Measurements from ENCODE around the gene PDSS2. TPM values are rescaled to one million over a fixed set of nuclear protein-coding genes. Genes with fewer than 3 reads are reported as not detected.

The PDSS2 gene
- total and polyA plus RNA-seq, 2 of the 4 experiments (the other 2 are of a cell fraction) = 8.6 to 9.2 TPM

DNA sequence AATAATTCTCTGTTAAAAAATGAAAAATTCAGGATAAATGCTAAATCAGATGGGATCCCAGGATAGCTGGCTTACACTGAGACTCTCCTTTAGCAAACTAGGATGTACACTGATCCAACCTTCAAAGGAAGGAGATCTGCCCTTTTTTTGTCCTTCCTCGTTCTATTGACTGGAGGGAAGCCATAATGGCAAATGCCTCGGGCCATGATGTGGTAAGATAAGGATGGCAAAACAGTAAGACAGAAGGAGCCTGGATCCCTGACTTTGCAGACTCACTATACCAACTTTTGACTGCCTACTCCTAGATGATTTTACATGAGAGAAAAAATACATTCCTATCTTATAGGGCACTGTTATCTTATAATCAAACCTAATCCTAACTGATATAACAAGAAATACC, 187.1 kb downstream of the PDSS2 start:
- peaks cover 0 to 3% of the 10 kb centered on the region in 2 experiments; a peak in 1 of 4 replicates for H3K79me1 ChIP-seq (ENCODE audit: low read depth in 1 of 2, low read length in 2 of 2)
- H2AK9ac ChIP-seq (replicated peaks; ENCODE audit: low read depth, low read length, poor library complexity) = no peak overlapping the region
- in situ Hi-C loops (cut with MboI; ENCODE audit: low sequenced_read_pairs) (no loop called here), intact Hi-C loops (cut with micrococcal nuclease) (no loop called here), dilution Hi-C loops (cut with HindIII; ENCODE audit: low sequenced_read_pairs, unreplicated experiment) (no loop called here)
- no CpG with 5 or more reads among the region's 2 CpGs for WGBS, 2 experiments (ENCODE audit: extremely low coverage in 2 of 2, insufficient read length in 1 of 2)
- H2BK5ac ChIP-seq (ENCODE audit: low read depth, low read length, poor library complexity, severe bottlenecking) = no peak overlapping the region
- H3K9me1 ChIP-seq (ENCODE audit: insufficient read depth, low read length) = peaks cover 3% of the 10 kb centered on the region; the same call in 1 of the 2 replicates
- DNase-seq (no peak), ATAC-seq (ENCODE audit: low read depth) (no peak)
- no peak overlapping the region for H3K18ac ChIP-seq (ENCODE audit: low read depth, low read length)
- no peak overlapping the region for H3K14ac ChIP-seq (replicated peaks; ENCODE audit: low read depth, low read length)
- no peaks in the 10 kb centered on the region for H3K4me1 ChIP-seq (ENCODE audit: control insufficient read depth, insufficient read depth, low read length)
- H4K91ac ChIP-seq (ENCODE audit: insufficient read depth, low read depth, low read length) = no peak overlapping the region
- H4K5ac ChIP-seq (ENCODE audit: low read depth, low read length) = no peak overlapping the region
- no peak overlapping the region for H2BK15ac ChIP-seq (ENCODE audit: low read depth, low read length)
- CTCF ChIA-PET = no interaction called here
- H3K9ac ChIP-seq (ENCODE audit: low read depth, low read length) = no peak overlapping the region
- H3K4me3 ChIP-seq (ENCODE audit: insufficient read depth, low read depth, low read length) = no peak overlapping the region
- no peak overlapping the region for H3K4me2 ChIP-seq (ENCODE audit: low read depth, low read length)
- H3K27ac ChIP-seq (ENCODE audit: insufficient read depth, low read length) = no peak overlapping the region
- H2BK20ac ChIP-seq (ENCODE audit: low read depth, low read length) = no peak overlapping the region
- H2BK120ac ChIP-seq (ENCODE audit: low read depth, low read length) = no peak overlapping the region
- no TSS peak for BruUV-seq (replicated peaks)
- H4K8ac ChIP-seq (ENCODE audit: low read depth in 2 of 2, low read length in 2 of 2) = no peak overlapping the region
- H3K9me3 ChIP-seq (ENCODE audit: control insufficient read depth, insufficient read depth, low read length) = no peaks in the 10 kb centered on the region
- no peak overlapping the region for H3K4ac ChIP-seq (ENCODE audit: low read depth, low read length)
- H2AFZ ChIP-seq (replicated peaks; ENCODE audit: low read length, poor library complexity) = no peak overlapping the region
- H3K56ac ChIP-seq (ENCODE audit: extremely low read depth, insufficient read depth, low read length) = no peak overlapping the region
- no peak overlapping the region for H2AK5ac ChIP-seq (ENCODE audit: low read depth, low read length)
- TF ChIP-seq RCOR1 (IDR thresholded peaks at IDR 0.05; ENCODE audit: insufficient replicate concordance, low read length) (no peak), SMC3 (IDR thresholded peaks at IDR 0.05; ENCODE audit: low read depth, low read length) (no peak), BHLHE40 (IDR thresholded peaks at IDR 0.05; ENCODE audit: low read depth, low read length) (no peak), NFE2L2 (IDR thresholded peaks at IDR 0.05; ENCODE audit: low read depth, low read length) (no peak), MXI1 (IDR thresholded peaks at IDR 0.05; ENCODE audit: borderline replicate concordance, low read depth, low read length) (no peak), MAFK (IDR thresholded peaks at IDR 0.05; ENCODE audit: low read depth, low read length) (no peak), CTCF (conservative IDR thresholded peaks at IDR 0.05; ENCODE audit: low read depth, low read length) (no peak), RAD21 (IDR thresholded peaks at IDR 0.05; ENCODE audit: low read length) (no peak), FOS (IDR thresholded peaks at IDR 0.05; ENCODE audit: low read depth, low read length) (no peak), MAZ (IDR thresholded peaks at IDR 0.05; ENCODE audit: borderline replicate concordance, low read depth, low read length) (no peak), CHD1 (IDR thresholded peaks at IDR 0.05; ENCODE audit: low read depth, low read length) (no peak), CEBPB (IDR thresholded peaks at IDR 0.05; ENCODE audit: low read depth, low read length) (no peak), USF2 (IDR thresholded peaks at IDR 0.05; ENCODE audit: low read depth, low read length) (no peak), POLR2A (IDR thresholded peaks at IDR 0.05; ENCODE audit: low read depth, low read length) (no peak), RFX5 (IDR thresholded peaks at IDR 0.05; ENCODE audit: low read depth, low read length) (no peak)
- TF ChIP-seq, protein P1, sequence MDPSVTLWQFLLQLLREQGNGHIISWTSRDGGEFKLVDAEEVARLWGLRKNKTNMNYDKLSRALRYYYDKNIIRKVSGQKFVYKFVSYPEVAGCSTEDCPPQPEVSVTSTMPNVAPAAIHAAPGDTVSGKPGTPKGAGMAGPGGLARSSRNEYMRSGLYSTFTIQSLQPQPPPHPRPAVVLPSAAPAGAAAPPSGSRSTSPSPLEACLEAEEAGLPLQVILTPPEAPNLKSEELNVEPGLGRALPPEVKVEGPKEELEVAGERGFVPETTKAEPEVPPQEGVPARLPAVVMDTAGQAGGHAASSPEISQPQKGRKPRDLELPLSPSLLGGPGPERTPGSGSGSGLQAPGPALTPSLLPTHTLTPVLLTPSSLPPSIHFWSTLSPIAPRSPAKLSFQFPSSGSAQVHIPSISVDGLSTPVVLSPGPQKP (IDR thresholded peaks at IDR 0.05; ENCODE audit: borderline replicate concordance, low read depth, low read length) = no peak
- POLR2A ChIA-PET (ENCODE audit: unreplicated experiment) = no interaction called here
- no peaks in the 10 kb centered on the region for H3K27me3 ChIP-seq (ENCODE audit: control insufficient read depth, insufficient read depth, low read length)
- no peak overlapping the region for H3K23ac ChIP-seq (ENCODE audit: low read depth, low read length)
- no peaks in the 10 kb centered on the region for H4K20me1 ChIP-seq (ENCODE audit: insufficient read depth, low read length)
- H3K36me3 ChIP-seq (ENCODE audit: control insufficient read depth, insufficient read depth, low read length) = no peaks in the 10 kb centered on the region

All from IMR-90 (cell line).